Measurements from ENCODE around the gene REM2. TPM values are rescaled to one million over a fixed set of nuclear protein-coding genes. Genes with fewer than 3 reads are reported as not detected.

REM2 gene
- total RNA-seq, 2 experiments from 2014 or later, result 0.98 to 1.2 TPM

DNA sequence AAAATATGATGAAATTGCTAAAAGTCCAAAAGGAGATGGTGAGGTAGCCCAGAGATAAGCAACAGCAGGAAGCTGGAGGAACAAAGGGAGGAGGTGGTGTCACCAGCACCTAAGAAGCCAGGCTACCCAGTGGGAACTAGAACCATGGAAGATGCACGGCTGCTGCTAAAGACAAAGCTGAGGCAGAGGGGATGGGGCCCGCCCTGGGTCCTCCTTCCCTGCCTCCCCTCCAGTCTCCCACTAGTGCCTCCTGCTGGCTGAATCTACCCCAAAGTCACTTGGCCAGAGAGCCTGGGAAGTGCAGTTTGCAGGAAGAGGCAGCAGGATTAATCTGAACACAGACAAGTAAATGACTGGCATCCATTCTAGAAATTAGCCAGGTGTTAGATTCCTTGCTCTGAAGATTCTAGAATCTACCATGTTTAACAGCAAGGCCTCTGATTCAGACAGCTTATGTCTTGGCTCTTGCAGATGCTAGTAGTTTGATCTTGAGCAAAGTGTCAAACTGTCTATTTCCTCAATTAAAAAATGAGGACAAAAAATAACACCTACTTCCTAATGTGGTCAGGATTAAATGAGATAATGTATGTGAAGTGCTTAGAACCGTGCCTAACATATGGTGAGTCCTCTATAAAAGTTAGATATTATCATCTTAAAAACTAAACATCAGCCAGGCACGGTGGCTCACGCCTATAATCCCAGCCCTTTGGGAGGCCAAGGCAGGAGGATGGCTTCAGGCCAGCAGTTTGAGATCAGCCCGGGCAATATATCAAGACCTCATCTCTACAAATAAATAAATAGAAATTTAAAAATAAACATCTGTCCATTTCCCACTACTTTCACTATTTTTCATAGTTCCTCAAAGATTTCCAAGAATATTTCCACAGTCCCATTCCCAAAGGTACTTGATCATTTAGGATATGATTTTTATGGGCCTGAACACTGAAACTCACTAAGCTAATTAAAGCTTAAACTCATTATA is 17.3 kb upstream of the REM2 start:
- no peak for DNase-seq
- H3K4me3 Mint-ChIP-seq, result no peak overlapping the region
- H3K27ac Mint-ChIP-seq, result no peak overlapping the region
- peaks cover 9% of the 10 kb centered on the region for H3K9me3 Mint-ChIP-seq
- peaks cover 17% of the 10 kb centered on the region for H3K27me3 Mint-ChIP-seq
- H3K36me3 Mint-ChIP-seq (ENCODE audit: low read depth), result peaks cover 12% of the 10 kb centered on the region
- ChIA-PET POLR2A (no interaction called here), CTCF (interaction anchor here (0.6 to 8.1 kb wide), 5 partner anchors 12 to 992 kb away, joined by 3 to 62 read pairs (median 4); no protein-coding TSS in a partner anchor)
- peaks cover 13% of the 10 kb centered on the region for H3K4me1 Mint-ChIP-seq

- POLR2A ChIA-PET, result no interaction called here
- CTCF ChIA-PET, result interaction anchor here (0.9 to 8.1 kb wide), 2 partner anchors 14 to 44 kb away, joined by 3 to 62 read pairs; no protein-coding TSS in a partner anchor
- H3K36me3 Mint-ChIP-seq (ENCODE audit: low read depth), result peaks cover 2% of the 10 kb centered on the region
- H3K27me3 Mint-ChIP-seq, result peaks cover 7% of the 10 kb centered on the region
- H3K4me3 Mint-ChIP-seq, result no peak overlapping the region
- DNase-seq, result no peak
- no peak overlapping the region for H3K27ac Mint-ChIP-seq
- peaks cover 3% of the 10 kb centered on the region for H3K9me3 Mint-ChIP-seq
- peaks cover 18% of the 10 kb centered on the region for H3K4me1 Mint-ChIP-seq
These were observed 16.1 kb upstream of the REM2 start for GRCh38 chr14:22866874-22867273.

DNA sequence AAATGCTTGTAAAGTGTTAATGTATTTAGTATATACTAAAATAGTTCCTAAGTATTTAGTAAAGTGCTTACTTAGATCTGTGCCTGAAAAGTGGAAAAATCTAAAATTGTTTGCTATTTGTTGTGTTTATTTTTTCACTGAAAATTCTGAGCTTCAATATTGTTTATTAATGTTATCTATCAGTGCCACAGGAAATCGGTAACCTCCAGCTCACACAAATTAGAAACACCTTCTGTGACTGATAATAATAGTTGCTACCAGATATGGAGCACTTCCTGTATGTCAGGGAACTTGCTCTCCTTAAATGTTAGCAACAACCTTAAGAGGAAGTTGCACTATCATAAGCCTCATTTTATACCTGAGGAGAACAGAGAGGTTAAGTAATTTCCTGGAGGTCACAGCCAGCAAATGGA is 12.2 kb upstream of the REM2 start:
- no peak for DNase-seq
- ChIA-PET POLR2A (interaction anchor here (0.7 to 7.7 kb wide), 20 partner anchors 9 to 314 kb away, joined by 3 to 115 read pairs (median 6); partner anchors contain the start of genes ABHD4, ACIN1, DAD1 and HAUS4), CTCF (interaction anchor here (0.6 to 7.8 kb wide), 15 partner anchors 12 to 281 kb away, joined by 3 to 145 read pairs (median 5); partner anchors contain the start of genes DAD1, MRPL52, PRMT5 and RBM23)
- H3K27ac Mint-ChIP-seq, result peak overlapping the region; percentile 97
- H3K4me1 Mint-ChIP-seq, result peaks cover 36% of the 10 kb centered on the region
- H3K27me3 Mint-ChIP-seq, result no peaks in the 10 kb centered on the region
- H3K4me3 Mint-ChIP-seq, result peak overlapping the region; percentile 86
- no peaks in the 10 kb centered on the region for H3K9me3 Mint-ChIP-seq
- H3K36me3 Mint-ChIP-seq (ENCODE audit: low read depth), result peaks cover 25% of the 10 kb centered on the region

DNA sequence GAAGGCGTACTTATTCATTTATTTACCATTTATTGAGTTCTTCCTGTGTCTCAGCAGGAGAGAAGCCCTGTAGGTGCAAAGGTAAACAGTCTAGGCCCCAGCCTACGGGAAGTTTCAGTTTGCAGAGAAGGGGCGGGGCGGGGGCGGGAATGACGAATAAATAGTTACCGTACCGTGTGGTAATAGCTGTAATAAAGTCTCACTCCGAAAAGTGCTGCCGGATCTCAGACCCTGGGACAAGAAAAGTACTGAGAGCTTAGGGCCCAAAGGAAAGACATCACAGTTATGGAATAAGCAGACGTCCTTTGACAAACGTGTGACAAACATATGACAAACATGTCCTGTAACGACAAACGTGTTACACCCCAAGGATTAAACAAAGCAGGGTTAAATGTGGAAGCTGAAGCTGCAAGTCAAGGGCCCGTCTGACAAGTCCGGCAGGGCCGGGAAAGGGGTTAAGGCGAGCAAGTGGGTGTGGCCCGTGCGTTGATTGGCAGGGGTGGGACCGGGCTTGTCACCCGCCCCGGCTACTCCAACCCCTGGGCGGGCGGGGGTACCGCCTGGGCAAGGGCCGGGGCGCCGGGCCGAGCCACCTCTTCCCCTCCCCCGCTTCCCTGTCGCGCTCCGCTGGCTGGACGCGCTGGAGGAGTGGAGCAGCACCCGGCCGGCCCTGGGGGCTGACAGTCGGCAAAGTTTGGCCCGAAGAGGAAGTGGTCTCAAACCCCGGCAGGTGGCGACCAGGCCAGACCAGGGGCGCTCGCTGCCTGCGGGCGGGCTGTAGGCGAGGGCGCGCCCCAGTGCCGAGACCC is 11.6 kb upstream of the REM2 start, which contains the start of gene LRP10:
Gene LRP10, plus strand, starts transcription at position 517 of the 809 bp plus-strand sequence. CDS start 564 bp downstream, outside the sequence.
- CTCF ChIA-PET, result interaction anchor here (0.7 to 7.8 kb wide), 23 partner anchors 9 to 301 kb away, joined by 3 to 145 read pairs (median 7); partner anchors contain the start of genes DAD1, MRPL52, PRMT5 and PSMB5
- DNase-seq, result peak; percentile 87
- peak within 1 kb of the TSS; percentile 86 for H3K4me3 Mint-ChIP-seq
- no peaks in the 10 kb centered on the region for H3K27me3 Mint-ChIP-seq
- H3K27ac Mint-ChIP-seq, result peak within 1 kb of the TSS; percentile 97
- H3K4me1 Mint-ChIP-seq, result peaks cover 39% of the 10 kb centered on the region
- H3K36me3 Mint-ChIP-seq (ENCODE audit: low read depth), result peaks cover 31% of the 10 kb centered on the region
- POLR2A ChIA-PET, result interaction anchor here (0.6 to 7.7 kb wide), 24 partner anchors 10 to 315 kb away, joined by 3 to 115 read pairs (median 5); partner anchors contain the start of genes ABHD4, ACIN1, DAD1 and HAUS4
- no peaks in the 10 kb centered on the region for H3K9me3 Mint-ChIP-seq

DNA sequence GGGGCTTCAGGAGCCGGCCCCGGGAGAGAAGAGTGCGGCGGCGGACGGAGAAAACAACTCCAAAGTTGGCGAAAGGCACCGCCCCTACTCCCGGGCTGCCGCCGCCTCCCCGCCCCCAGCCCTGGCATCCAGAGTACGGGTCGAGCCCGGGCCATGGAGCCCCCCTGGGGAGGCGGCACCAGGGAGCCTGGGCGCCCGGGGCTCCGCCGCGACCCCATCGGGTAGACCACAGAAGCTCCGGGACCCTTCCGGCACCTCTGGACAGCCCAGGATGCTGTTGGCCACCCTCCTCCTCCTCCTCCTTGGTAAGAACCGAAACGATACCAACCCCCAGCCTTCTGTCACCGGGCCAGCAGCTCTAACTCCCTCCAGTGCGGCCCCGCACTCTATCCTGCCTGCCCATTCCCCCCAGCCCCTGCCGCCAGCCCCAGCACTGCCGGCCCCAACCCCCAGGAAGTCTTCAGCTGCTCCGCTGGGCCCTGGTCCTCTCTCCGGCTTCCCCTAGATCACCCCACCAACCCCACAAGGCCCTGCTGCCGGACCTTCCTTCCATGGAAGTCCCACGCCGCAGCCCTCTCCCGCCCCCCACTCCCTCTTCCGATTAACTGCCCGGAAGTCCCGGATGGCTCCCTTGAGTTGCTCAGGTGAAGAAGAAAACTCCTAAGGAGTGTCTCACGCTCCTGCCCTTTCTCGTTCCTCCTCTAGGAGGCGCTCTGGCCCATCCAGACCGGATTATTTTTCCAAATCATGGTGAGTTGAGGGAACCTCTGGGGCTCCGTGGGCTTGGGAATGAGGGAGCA is 10.8 kb upstream of the REM2 start:
- DNase-seq, result peak; percentile 76
- peak overlapping the region; percentile 97 for H3K27ac Mint-ChIP-seq
- H3K27me3 Mint-ChIP-seq, result no peaks in the 10 kb centered on the region
- H3K36me3 Mint-ChIP-seq (ENCODE audit: low read depth), result peaks cover 39% of the 10 kb centered on the region
- peaks cover 39% of the 10 kb centered on the region for H3K4me1 Mint-ChIP-seq
- POLR2A ChIA-PET, result interaction anchor here (0.7 to 7.7 kb wide), 20 partner anchors 9 to 316 kb away, joined by 3 to 115 read pairs (median 5); partner anchors contain the start of genes ACIN1, C14orf119, DAD1 and HAUS4
- peak overlapping the region; percentile 86 for H3K4me3 Mint-ChIP-seq
- H3K9me3 Mint-ChIP-seq, result no peaks in the 10 kb centered on the region
- CTCF ChIA-PET, result interaction anchor here (0.8 to 7.8 kb wide), 25 partner anchors 9 to 875 kb away, joined by 3 to 145 read pairs (median 6); partner anchors contain the start of genes HAUS4, MRPL52, PRMT5 and PSMB5

DNA sequence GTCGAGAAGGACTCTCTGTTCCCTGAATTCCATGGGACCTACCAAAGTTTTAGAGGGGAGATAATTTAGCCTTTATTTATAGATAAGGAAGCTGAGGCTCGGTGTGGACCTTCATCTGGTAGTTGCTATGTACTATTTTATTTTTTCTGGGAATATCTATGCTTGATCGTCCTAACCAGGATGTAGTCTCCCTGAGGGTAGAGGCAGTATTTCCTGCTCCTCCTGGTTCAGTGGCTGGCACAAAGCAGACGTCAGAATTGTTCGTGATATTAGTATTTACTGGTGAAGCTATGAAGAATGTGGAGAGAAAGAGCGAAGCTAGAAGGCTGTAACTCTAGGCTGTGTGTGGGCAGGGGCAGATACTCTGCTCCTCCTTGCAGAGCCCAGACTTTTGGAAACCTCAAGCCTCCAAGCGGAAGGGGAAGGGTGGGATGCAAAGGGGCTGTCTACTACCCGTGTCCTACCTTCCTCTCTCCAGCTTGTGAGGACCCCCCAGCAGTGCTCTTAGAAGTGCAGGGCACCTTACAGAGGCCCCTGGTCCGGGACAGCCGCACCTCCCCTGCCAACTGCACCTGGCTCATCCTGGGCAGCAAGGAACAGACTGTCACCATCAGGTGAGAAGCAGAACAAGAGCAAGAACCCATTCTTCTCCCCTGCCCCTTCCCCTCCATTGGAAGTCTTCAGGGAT is 10.0 kb upstream of the REM2 start:
- peak overlapping the region; percentile 81 for H3K4me3 Mint-ChIP-seq
- ChIA-PET POLR2A (interaction anchor here (0.7 to 7.7 kb wide), 13 partner anchors 10 to 317 kb away, joined by 3 to 115 read pairs (median 4); partner anchors contain the start of genes ACIN1, C14orf119, RBM23 and REM2), CTCF (interaction anchor here (0.6 to 7.8 kb wide), 28 partner anchors 10 to 876 kb away, joined by 3 to 145 read pairs (median 6); partner anchors contain the start of genes AJUBA, HAUS4, MRPL52 and PRMT5)
- no peaks in the 10 kb centered on the region for H3K27me3 Mint-ChIP-seq
- H3K27ac Mint-ChIP-seq, result peak overlapping the region; percentile 81
- peaks cover 47% of the 10 kb centered on the region for H3K36me3 Mint-ChIP-seq (ENCODE audit: low read depth)
- peaks cover 39% of the 10 kb centered on the region for H3K4me1 Mint-ChIP-seq
- H3K9me3 Mint-ChIP-seq, result no peaks in the 10 kb centered on the region
- DNase-seq, result no peak

DNA sequence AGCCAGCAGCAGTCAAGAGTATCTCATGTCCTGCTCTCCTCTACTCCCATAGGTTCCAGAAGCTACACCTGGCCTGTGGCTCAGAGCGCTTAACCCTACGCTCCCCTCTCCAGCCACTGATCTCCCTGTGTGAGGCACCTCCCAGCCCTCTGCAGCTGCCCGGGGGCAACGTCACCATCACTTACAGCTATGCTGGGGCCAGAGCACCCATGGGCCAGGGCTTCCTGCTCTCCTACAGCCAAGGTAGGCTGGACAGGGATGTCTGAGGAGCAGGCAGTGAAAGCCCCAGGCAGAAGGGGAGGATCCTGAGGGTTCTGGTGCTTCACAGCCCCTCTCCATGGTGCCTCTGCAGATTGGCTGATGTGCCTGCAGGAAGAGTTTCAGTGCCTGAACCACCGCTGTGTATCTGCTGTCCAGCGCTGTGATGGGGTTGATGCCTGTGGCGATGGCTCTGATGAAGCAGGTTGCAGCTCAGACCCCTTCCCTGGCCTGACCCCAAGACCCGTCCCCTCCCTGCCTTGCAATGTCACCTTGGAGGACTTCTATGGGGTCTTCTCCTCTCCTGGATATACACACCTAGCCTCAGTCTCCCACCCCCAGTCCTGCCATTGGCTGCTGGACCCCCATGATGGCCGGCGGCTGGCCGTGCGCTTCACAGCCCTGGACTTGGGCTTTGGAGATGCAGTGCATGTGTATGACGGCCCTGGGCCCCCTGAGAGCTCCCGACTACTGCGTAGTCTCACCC is 7.8 kb upstream of the REM2 start:
- H3K27ac Mint-ChIP-seq, result no peak overlapping the region
- no peak for DNase-seq
- ChIA-PET CTCF (interaction anchor here (4.7 to 7.8 kb wide), 2 partner anchors 11 to 25 kb away, joined by 69 to 145 read pairs; partner anchors contain the start of gene REM2), POLR2A (interaction anchor here (7.7 kb wide), 1 partner anchor 9 kb away, joined by 115 read pairs; the partner anchor contains the start of gene REM2)
- peaks cover 61% of the 10 kb centered on the region for H3K36me3 Mint-ChIP-seq (ENCODE audit: low read depth)
- H3K4me3 Mint-ChIP-seq, result no peak overlapping the region
- H3K27me3 Mint-ChIP-seq, result no peaks in the 10 kb centered on the region
- H3K9me3 Mint-ChIP-seq, result no peaks in the 10 kb centered on the region
- peaks cover 32% of the 10 kb centered on the region for H3K4me1 Mint-ChIP-seq

DNA sequence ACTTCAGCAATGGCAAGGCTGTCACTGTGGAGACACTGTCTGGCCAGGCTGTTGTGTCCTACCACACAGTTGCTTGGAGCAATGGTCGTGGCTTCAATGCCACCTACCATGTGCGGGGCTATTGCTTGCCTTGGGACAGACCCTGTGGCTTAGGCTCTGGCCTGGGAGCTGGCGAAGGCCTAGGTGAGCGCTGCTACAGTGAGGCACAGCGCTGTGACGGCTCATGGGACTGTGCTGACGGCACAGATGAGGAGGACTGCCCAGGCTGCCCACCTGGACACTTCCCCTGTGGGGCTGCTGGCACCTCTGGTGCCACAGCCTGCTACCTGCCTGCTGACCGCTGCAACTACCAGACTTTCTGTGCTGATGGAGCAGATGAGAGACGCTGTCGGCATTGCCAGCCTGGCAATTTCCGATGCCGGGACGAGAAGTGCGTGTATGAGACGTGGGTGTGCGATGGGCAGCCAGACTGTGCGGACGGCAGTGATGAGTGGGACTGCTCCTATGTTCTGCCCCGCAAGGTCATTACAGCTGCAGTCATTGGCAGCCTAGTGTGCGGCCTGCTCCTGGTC is 7.2 kb upstream of the REM2 start:
- Mint-ChIP-seq H3K4me3 (no peak overlapping the region), H3K27me3 (no peaks in the 10 kb centered on the region), H3K9me3 (no peaks in the 10 kb centered on the region), H3K36me3 (ENCODE audit: low read depth) (peaks cover 61% of the 10 kb centered on the region), H3K27ac (no peak overlapping the region), H3K4me1 (peaks cover 26% of the 10 kb centered on the region)
- ChIA-PET POLR2A (interaction anchor here (7.7 kb wide), 1 partner anchor 9 kb away, joined by 115 read pairs; the partner anchor contains the start of gene REM2), CTCF (interaction anchor here (0.5 to 7.8 kb wide), 3 partner anchors 10 to 122 kb away, joined by 3 to 145 read pairs (median 3); partner anchors contain the start of gene REM2)
- DNase-seq, result no peak

DNA sequence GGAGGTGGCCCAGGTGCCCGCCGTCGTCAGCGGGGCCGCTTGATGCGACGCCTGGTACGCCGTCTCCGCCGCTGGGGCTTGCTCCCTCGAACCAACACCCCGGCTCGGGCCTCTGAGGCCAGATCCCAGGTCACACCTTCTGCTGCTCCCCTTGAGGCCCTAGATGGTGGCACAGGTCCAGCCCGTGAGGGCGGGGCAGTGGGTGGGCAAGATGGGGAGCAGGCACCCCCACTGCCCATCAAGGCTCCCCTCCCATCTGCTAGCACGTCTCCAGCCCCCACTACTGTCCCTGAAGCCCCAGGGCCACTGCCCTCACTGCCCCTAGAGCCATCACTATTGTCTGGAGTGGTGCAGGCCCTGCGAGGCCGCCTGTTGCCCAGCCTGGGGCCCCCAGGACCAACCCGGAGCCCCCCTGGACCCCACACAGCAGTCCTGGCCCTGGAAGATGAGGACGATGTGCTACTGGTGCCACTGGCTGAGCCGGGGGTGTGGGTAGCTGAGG is 6.0 kb upstream of the REM2 start:
- no peak overlapping the region for H3K4me3 Mint-ChIP-seq
- H3K27me3 Mint-ChIP-seq, result peaks cover 3% of the 10 kb centered on the region
- no peak overlapping the region for H3K27ac Mint-ChIP-seq
- peaks cover 61% of the 10 kb centered on the region for H3K36me3 Mint-ChIP-seq (ENCODE audit: low read depth)
- DNase-seq, result no peak
- ChIA-PET CTCF (no interaction called here), POLR2A (interaction anchor here (7.7 kb wide), 1 partner anchor 7 kb away, joined by 115 read pairs; the partner anchor contains the start of gene REM2)
- H3K4me1 Mint-ChIP-seq, result peaks cover 22% of the 10 kb centered on the region
- no peaks in the 10 kb centered on the region for H3K9me3 Mint-ChIP-seq
